Measurements from ENCODE around the gene MYO7A. TPM values are rescaled to one million over a fixed set of nuclear protein-coding genes. Genes with fewer than 3 reads are reported as not detected.

MYO7A gene
- total and polyA plus RNA-seq, 2 donors (not counting 3 experiments of a cell fraction or from before 2014, with no cell fraction given): 1.3 to 3.6 TPM

- no peak for DNase-seq (ENCODE audit: low read depth, low spot score)
- TF ChIP-seq POLR2A (IDR thresholded peaks at IDR 0.05; ENCODE audit: low read depth, low read length) (no peak), EZH2 (IDR thresholded peaks at IDR 0.05; ENCODE audit: borderline replicate concordance, low read depth, low read length, severe bottlenecking) (no peak), POLR2AphosphoS5 (IDR thresholded peaks at IDR 0.05; ENCODE audit: insufficient read depth, low read depth, low read length) (no peak)
- H3K4me3 ChIP-seq (replicated peaks in 1 of 3; ENCODE audit: insufficient read depth in 1 of 3, low read depth in 1 of 3, low read length in 3 of 3): no peak overlapping the region
- no peaks in the 10 kb centered on the region for H3K9me3 ChIP-seq (replicated peaks; ENCODE audit: control insufficient read depth, insufficient read depth, low read length)
- intact Hi-C loops (cut with micrococcal nuclease): no loop called here
- POLR2A ChIA-PET: no interaction called here
- H3K36me3 ChIP-seq (ENCODE audit: control insufficient read depth in 2 of 2, extremely low read depth in 1 of 2, insufficient read depth in 2 of 2, low read length in 2 of 2): no peaks in the 10 kb centered on the region
- H3K79me2 ChIP-seq (ENCODE audit: control insufficient read depth, insufficient read depth, low read length): no peaks in the 10 kb centered on the region
- no peak overlapping the region for H3K27ac ChIP-seq (ENCODE audit: insufficient read depth, low read depth, low read length)
- H3K4me2 ChIP-seq (ENCODE audit: insufficient read depth, low read length): no peak overlapping the region
- no peak overlapping the region for H2AFZ ChIP-seq (ENCODE audit: low read depth, low read length)
- BruUV-seq (replicated peaks): no TSS peak
- no peak overlapping the region for H3K9ac ChIP-seq (replicated peaks; ENCODE audit: extremely low read depth, insufficient read depth, low read length)
- no peaks in the 10 kb centered on the region for H3K27me3 ChIP-seq (ENCODE audit: control insufficient read depth in 2 of 2, insufficient read depth in 2 of 2, low read length in 2 of 2)
- H4K20me1 ChIP-seq (replicated peaks; ENCODE audit: control insufficient read depth, extremely low read depth, insufficient read depth, low read length): no peaks in the 10 kb centered on the region
- FAIRE-seq: no peak
- CTCF ChIA-PET: interaction anchor here (1.1 to 4.6 kb wide), 7 partner anchors 12 to 161 kb away, joined by 3 to 98 read pairs (median 3); partner anchors contain the start of gene CAPN5
- H3K9me1 ChIP-seq (replicated peaks; ENCODE audit: control insufficient read depth, extremely low read depth, insufficient read depth, low read length): no peaks in the 10 kb centered on the region
- dilution Hi-C loops (cut with MboI; ENCODE audit: extremely low pct_ligation_motif_present, low sequenced_read_pairs): no loop called here
- peaks cover 14% of the 10 kb centered on the region for H3K4me1 ChIP-seq (ENCODE audit: control insufficient read depth, extremely low read depth, insufficient read depth, low read length)
Observed at GRCh38 chr11:77079666-77080065, 48.4 kb upstream of the MYO7A start.

GRCh38 chr11:77080643-77081210, 47.3 kb upstream of the MYO7A start:
- Histone ChIP-seq H3K36me3 (ENCODE audit: control insufficient read depth in 2 of 2, extremely low read depth in 1 of 2, insufficient read depth in 2 of 2, low read length in 2 of 2) (no peaks in the 10 kb centered on the region), H3K9me3 (replicated peaks; ENCODE audit: control insufficient read depth, insufficient read depth, low read length) (no peaks in the 10 kb centered on the region), H3K9ac (replicated peaks; ENCODE audit: extremely low read depth, insufficient read depth, low read length) (no peak overlapping the region), H3K4me2 (ENCODE audit: insufficient read depth, low read length) (no peak overlapping the region), H3K4me1 (ENCODE audit: control insufficient read depth, extremely low read depth, insufficient read depth, low read length) (peaks cover 14% of the 10 kb centered on the region), H2AFZ (ENCODE audit: low read depth, low read length) (no peak overlapping the region), H4K20me1 (replicated peaks; ENCODE audit: control insufficient read depth, extremely low read depth, insufficient read depth, low read length) (no peaks in the 10 kb centered on the region), H3K79me2 (ENCODE audit: control insufficient read depth, insufficient read depth, low read length) (no peaks in the 10 kb centered on the region), H3K27me3 (ENCODE audit: control insufficient read depth in 2 of 2, insufficient read depth in 2 of 2, low read length in 2 of 2) (no peaks in the 10 kb centered on the region), H3K4me3 (replicated peaks in 1 of 3; ENCODE audit: insufficient read depth in 1 of 3, low read depth in 1 of 3, low read length in 3 of 3) (no peak overlapping the region), H3K9me1 (replicated peaks; ENCODE audit: control insufficient read depth, extremely low read depth, insufficient read depth, low read length) (no peaks in the 10 kb centered on the region), H3K27ac (ENCODE audit: insufficient read depth, low read depth, low read length) (no peak overlapping the region)
- ChIA-PET CTCF (interaction anchor here (1.1 to 4.6 kb wide), 8 partner anchors 7 to 33 kb away, joined by 3 to 98 read pairs (median 6); partner anchors contain the start of gene CAPN5), POLR2A (no interaction called here)
- DNase-seq (ENCODE audit: low read depth, low spot score) (no peak), FAIRE-seq (no peak)
- no TSS peak for BruUV-seq (replicated peaks)
- TF ChIP-seq CTCF (IDR thresholded peaks at IDR 0.05; ENCODE audit: extremely low read depth in 1 of 2, insufficient read depth in 1 of 2, low read depth in 1 of 2, low read length in 2 of 2): no peak
- no peak for TF ChIP-seq JUN (IDR thresholded peaks at IDR 0.05; ENCODE audit: borderline replicate concordance, insufficient read depth, insufficient read length, low read depth)
- TF ChIP-seq POLR2A (IDR thresholded peaks at IDR 0.05; ENCODE audit: low read depth, low read length): no peak
- no peak for TF ChIP-seq POLR2AphosphoS5 (IDR thresholded peaks at IDR 0.05; ENCODE audit: insufficient read depth, low read depth, low read length)
- TF ChIP-seq MYC (IDR thresholded peaks at IDR 0.05; ENCODE audit: low read depth, low read length): no peak
- TF ChIP-seq GATA2 (IDR thresholded peaks at IDR 0.05; ENCODE audit: insufficient read depth, insufficient read length, low read depth, low read length): no peak
- TF ChIP-seq MAX (IDR thresholded peaks at IDR 0.05; ENCODE audit: insufficient read depth, insufficient read length): no peak
- no peak for TF ChIP-seq EZH2 (IDR thresholded peaks at IDR 0.05; ENCODE audit: borderline replicate concordance, low read depth, low read length, severe bottlenecking)
- TF ChIP-seq FOS (IDR thresholded peaks at IDR 0.05; ENCODE audit: borderline replicate concordance, insufficient read depth, low read length): no peak
- dilution Hi-C loops (cut with MboI; ENCODE audit: extremely low pct_ligation_motif_present, low sequenced_read_pairs) (no loop called here), intact Hi-C loops (cut with micrococcal nuclease) (no loop called here)

Measured in endothelial cell of umbilical vein (primary cell).